ENCODE measurements around the gene UBFD1.

DNA sequence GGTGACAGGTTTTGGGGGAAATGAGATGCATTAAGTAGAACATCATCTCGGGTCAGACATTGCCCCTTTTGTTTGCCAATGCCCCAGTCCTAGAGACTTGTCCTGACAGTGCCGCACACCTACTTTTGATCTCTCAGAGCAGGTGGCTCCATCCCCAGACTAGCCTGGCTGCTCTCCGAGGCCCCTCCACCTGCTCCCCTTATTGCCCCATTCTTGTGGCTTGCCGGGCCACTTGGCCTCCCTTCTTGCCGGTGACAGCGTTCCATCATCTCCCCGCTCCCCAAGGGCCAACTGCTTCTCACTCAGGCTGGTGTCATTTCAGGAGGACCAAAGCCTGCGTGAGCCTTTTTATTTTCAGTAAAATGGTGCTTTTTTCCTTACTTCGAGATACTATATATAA, 14.9 kb downstream of the UBFD1 start:
- TF ChIP-seq POLR2A (IDR thresholded peaks at IDR 0.05) = no peak
- TF ChIP-seq, protein P1, sequence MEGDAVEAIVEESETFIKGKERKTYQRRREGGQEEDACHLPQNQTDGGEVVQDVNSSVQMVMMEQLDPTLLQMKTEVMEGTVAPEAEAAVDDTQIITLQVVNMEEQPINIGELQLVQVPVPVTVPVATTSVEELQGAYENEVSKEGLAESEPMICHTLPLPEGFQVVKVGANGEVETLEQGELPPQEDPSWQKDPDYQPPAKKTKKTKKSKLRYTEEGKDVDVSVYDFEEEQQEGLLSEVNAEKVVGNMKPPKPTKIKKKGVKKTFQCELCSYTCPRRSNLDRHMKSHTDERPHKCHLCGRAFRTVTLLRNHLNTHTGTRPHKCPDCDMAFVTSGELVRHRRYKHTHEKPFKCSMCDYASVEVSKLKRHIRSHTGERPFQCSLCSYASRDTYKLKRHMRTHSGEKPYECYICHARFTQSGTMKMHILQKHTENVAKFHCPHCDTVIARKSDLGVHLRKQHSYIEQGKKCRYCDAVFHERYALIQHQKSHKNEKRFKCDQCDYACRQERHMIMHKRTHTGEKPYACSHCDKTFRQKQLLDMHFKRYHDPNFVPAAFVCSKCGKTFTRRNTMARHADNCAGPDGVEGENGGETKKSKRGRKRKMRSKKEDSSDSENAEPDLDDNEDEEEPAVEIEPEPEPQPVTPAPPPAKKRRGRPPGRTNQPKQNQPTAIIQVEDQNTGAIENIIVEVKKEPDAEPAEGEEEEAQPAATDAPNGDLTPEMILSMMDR (IDR thresholded peaks at IDR 0.05) = no peak
